ENCODE measurements around the gene ZNF518B. TPM values are rescaled to one million over a fixed set of nuclear protein-coding genes. Genes with fewer than 3 reads are reported as not detected.
A peak's percentile ranks its signal among the peaks of the same experiment; 100 is the strongest.

ZNF518B gene
- total RNA-seq, 5 donors from 2014 or later (not counting 1 experiment from before 2014, with no cell fraction given): 28.5 to 39.1 (median 29.1) TPM

GRCh38 chr4:10478621-10479020 is 21.4 kb upstream of the ZNF518B start:
- ATAC-seq (replicated peaks in 1 of 4): no peak
- Mint-ChIP-seq H3K27me3 (peaks cover 0 to 5% of the 10 kb centered on the region in 2 donors), H3K4me1 (no peaks in the 10 kb centered on the region), H3K27ac (no peak overlapping the region), H3K4me3 (no peak overlapping the region), H3K36me3 (no peaks in the 10 kb centered on the region), H3K9me3 (no peaks in the 10 kb centered on the region)
- no peak for DNase-seq
- ChIA-PET POLR2A (no interaction called here), CTCF (interaction anchor here (0.6 to 0.7 kb wide), 2 partner anchors 21 to 320 kb away, joined by 3 read pairs; no protein-coding TSS in a partner anchor)
- Histone ChIP-seq H3K9me3 (no peaks in the 10 kb centered on the region), H3K27ac (ENCODE audit: low read length) (no peak overlapping the region), H3K36me3 (ENCODE audit: control insufficient read depth in 2 of 2, extremely low read depth in 1 of 2, insufficient read depth in 1 of 2, low read length in 1 of 2) (no peaks in the 10 kb centered on the region), H3K27me3 (replicated peaks in 1 of 2; ENCODE audit: control insufficient read depth in 2 of 2, extremely low read depth in 1 of 2, insufficient read depth in 2 of 2, low read length in 1 of 2) (no peaks in the 10 kb centered on the region), H3K4me1 (ENCODE audit: control insufficient read depth in 1 of 2, extremely low read depth in 1 of 2, insufficient read depth in 2 of 2, low read length in 2 of 2) (no peaks in the 10 kb centered on the region), H3K4me3 (ENCODE audit: control insufficient read depth in 1 of 2, extremely low read depth in 1 of 2, low read length in 1 of 2) (no peak overlapping the region)

- Histone ChIP-seq H3K27ac (ENCODE audit: low read length) (no peak overlapping the region), H3K27me3 (replicated peaks in 1 of 2; ENCODE audit: control insufficient read depth in 2 of 2, extremely low read depth in 1 of 2, insufficient read depth in 2 of 2, low read length in 1 of 2) (peaks cover 0 to 5% of the 10 kb centered on the region in 2 experiments), H3K4me3 (ENCODE audit: control insufficient read depth in 1 of 2, extremely low read depth in 1 of 2, low read length in 1 of 2) (no peak overlapping the region), H3K4me1 (ENCODE audit: control insufficient read depth in 1 of 2, extremely low read depth in 1 of 2, insufficient read depth in 2 of 2, low read length in 2 of 2) (no peaks in the 10 kb centered on the region), H3K9me3 (no peaks in the 10 kb centered on the region), H3K36me3 (ENCODE audit: control insufficient read depth in 2 of 2, extremely low read depth in 1 of 2, insufficient read depth in 1 of 2, low read length in 1 of 2) (no peaks in the 10 kb centered on the region)
- DNase-seq: no peak
- Mint-ChIP-seq H3K9me3 (no peaks in the 10 kb centered on the region), H3K4me1 (no peaks in the 10 kb centered on the region), H3K36me3 (no peaks in the 10 kb centered on the region), H3K27ac (no peak overlapping the region), H3K27me3 (peaks cover 5 to 7% of the 10 kb centered on the region in 2 donors), H3K4me3 (no peak overlapping the region)
- no CpG with 5 or more reads among the region's 5 CpGs for WGBS (ENCODE audit: insufficient coverage)
- ChIA-PET POLR2A (no interaction called here), CTCF (no interaction called here)
- no peak for ATAC-seq (replicated peaks in 1 of 4)
These were observed 13.3 kb upstream of the ZNF518B start for GRCh38 chr4:10470505-10470904.

DNA sequence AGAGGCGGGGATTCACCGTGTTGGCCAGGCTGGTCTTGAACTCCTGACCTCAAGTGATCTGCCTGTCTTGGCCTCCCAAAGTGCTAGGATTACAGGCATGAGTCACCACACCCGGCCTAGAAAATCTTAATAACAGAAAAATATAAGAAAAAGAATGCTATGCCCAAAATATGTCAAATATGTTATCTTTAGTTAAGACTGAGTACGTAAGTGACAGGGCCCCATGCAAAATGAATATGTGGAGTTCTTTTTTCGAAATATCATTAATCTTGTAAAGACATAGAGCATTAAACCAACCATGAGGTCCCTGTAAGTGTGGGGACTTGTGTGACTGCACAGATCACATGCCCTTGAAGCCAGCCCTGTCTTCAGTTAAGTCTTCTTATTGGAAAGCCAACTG is 8.9 kb upstream of the ZNF518B start:
- POLR2A ChIA-PET: no interaction called here

DNA sequence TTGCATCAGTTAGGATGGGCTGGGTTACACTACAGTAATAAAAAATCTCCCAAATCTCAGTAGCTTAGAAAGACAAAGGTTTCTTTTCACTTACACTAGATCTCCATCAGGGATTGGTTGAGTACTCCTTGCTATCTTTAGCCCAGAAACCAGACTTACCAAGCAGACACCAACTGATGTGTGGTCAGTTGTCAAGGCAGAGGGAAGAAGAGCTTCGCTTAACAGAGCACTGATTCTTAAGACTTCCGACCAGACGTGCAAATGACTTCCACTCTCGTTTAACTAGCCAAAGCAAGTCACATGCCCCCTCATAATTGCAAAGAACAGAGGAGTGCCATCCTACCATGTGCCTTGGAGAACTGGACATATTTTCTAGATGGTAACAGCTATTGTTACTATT is 5.7 kb upstream of the ZNF518B start:
- Mint-ChIP-seq H3K27ac (no peak overlapping the region), H3K27me3 (peaks cover 29 to 37% of the 10 kb centered on the region in 2 donors), H3K4me1 (peaks cover 14 to 26% (median 17%) of the 10 kb centered on the region in 3 donors), H3K36me3 (no peaks in the 10 kb centered on the region), H3K4me3 (no peak overlapping the region), H3K9me3 (peaks cover 0 to 4% (median 0%) of the 10 kb centered on the region in 3 donors)
- CTCF ChIA-PET: interaction anchor here in 1 of 2 donors (0.6 kb wide), 1 partner anchor 373 kb away, joined by 3 read pairs; no protein-coding TSS in a partner anchor
- no peak overlapping the region for H3K4me3 ChIP-seq (ENCODE audit: control insufficient read depth in 1 of 2, extremely low read depth in 1 of 2, low read length in 1 of 2)
- ATAC-seq (replicated peaks in 1 of 4) (no peak), DNase-seq (no peak)
- no peak overlapping the region for H3K27ac ChIP-seq (ENCODE audit: low read length)
- no peaks in the 10 kb centered on the region for H3K36me3 ChIP-seq (ENCODE audit: control insufficient read depth in 2 of 2, extremely low read depth in 1 of 2, insufficient read depth in 1 of 2, low read length in 1 of 2)
- no CpG with 5 or more reads among the region's 4 CpGs for WGBS (ENCODE audit: insufficient coverage)
- peaks cover 4 to 15% of the 10 kb centered on the region in 2 experiments for H3K27me3 ChIP-seq (replicated peaks in 1 of 2; ENCODE audit: control insufficient read depth in 2 of 2, extremely low read depth in 1 of 2, insufficient read depth in 2 of 2, low read length in 1 of 2)
- no peaks in the 10 kb centered on the region for H3K9me3 ChIP-seq
- H3K4me1 ChIP-seq (ENCODE audit: control insufficient read depth in 1 of 2, extremely low read depth in 1 of 2, insufficient read depth in 2 of 2, low read length in 2 of 2): peaks cover 2 to 21% of the 10 kb centered on the region in 2 experiments
- POLR2A ChIA-PET: interaction anchor here (0.7 to 1.0 kb wide), 2 partner anchors 12 to 39 kb away, joined by 3 read pairs; no protein-coding TSS in a partner anchor

More for the DNA sequence above, 8.9 kb upstream of the ZNF518B start:
- Mint-ChIP-seq H3K4me3 (no peak overlapping the region), H3K27ac (no peak overlapping the region), H3K27me3 (peaks cover 29 to 35% of the 10 kb centered on the region in 2 donors), H3K9me3 (peaks cover 0 to 4% (median 0%) of the 10 kb centered on the region in 3 donors), H3K36me3 (no peaks in the 10 kb centered on the region), H3K4me1 (peaks cover 0 to 9% (median 3%) of the 10 kb centered on the region in 3 donors)
- no peaks in the 10 kb centered on the region for H3K36me3 ChIP-seq (ENCODE audit: control insufficient read depth in 2 of 2, extremely low read depth in 1 of 2, insufficient read depth in 1 of 2, low read length in 1 of 2)
- H3K27ac ChIP-seq (ENCODE audit: low read length): no peak overlapping the region
- H3K9me3 ChIP-seq: no peaks in the 10 kb centered on the region
- H3K4me3 ChIP-seq (ENCODE audit: control insufficient read depth in 1 of 2, extremely low read depth in 1 of 2, low read length in 1 of 2): no peak overlapping the region
- no peak for DNase-seq
- H3K4me1 ChIP-seq (ENCODE audit: control insufficient read depth in 1 of 2, extremely low read depth in 1 of 2, insufficient read depth in 2 of 2, low read length in 2 of 2): peaks cover 0 to 9% of the 10 kb centered on the region in 2 experiments
- H3K27me3 ChIP-seq (replicated peaks in 1 of 2; ENCODE audit: control insufficient read depth in 2 of 2, extremely low read depth in 1 of 2, insufficient read depth in 2 of 2, low read length in 1 of 2): peaks cover 3 to 15% of the 10 kb centered on the region in 2 experiments
- CTCF ChIA-PET: no interaction called here
- ATAC-seq (replicated peaks in 1 of 4): no peak
- no CpG with 5 or more reads among the region's 5 CpGs for WGBS (ENCODE audit: insufficient coverage)

DNA sequence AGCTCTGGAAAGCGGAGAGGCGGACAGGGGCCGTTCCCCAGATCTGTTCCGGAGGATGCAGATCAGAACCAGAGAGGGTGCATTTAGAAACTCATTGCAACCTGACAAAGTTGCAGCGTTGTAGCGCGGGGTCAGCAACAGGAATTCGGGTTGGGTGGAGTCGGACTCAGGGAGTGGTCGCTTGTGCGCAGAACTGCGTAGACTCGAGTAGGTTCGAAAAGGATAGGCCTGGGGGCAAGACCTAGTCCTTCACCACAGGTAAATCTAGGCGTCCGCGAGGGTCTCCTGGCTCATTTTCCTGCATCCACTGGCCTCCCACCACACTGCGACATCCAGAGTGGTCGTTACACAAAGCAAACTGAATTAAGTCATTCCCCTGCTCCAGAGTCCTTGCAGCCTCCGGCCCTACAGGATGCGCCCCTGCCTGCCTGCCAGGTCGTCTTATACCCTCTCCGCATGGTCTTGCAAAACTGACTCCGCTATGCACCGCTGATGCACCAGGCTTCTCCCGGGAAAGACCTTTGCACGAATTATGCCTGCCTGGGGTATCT is 4.7 kb upstream of the ZNF518B start:
- peaks cover 19 to 30% (median 23%) of the 10 kb centered on the region in 3 donors for H3K4me1 Mint-ChIP-seq
- ATAC-seq (replicated peaks in 1 of 4) (no peak), DNase-seq (no peak)
- H3K9me3 Mint-ChIP-seq: peaks cover 0 to 4% (median 0%) of the 10 kb centered on the region in 3 donors
- peaks cover 4 to 27% of the 10 kb centered on the region in 2 experiments for H3K4me1 ChIP-seq (ENCODE audit: control insufficient read depth in 1 of 2, extremely low read depth in 1 of 2, insufficient read depth in 2 of 2, low read length in 2 of 2)
- 58% methylated on average over 25 of the region's 27 CpGs for WGBS (ENCODE audit: insufficient coverage)
- H3K36me3 Mint-ChIP-seq: no peaks in the 10 kb centered on the region
- H3K27me3 ChIP-seq (replicated peaks in 1 of 2; ENCODE audit: control insufficient read depth in 2 of 2, extremely low read depth in 1 of 2, insufficient read depth in 2 of 2, low read length in 1 of 2): peaks cover 4 to 15% of the 10 kb centered on the region in 2 experiments
- POLR2A ChIA-PET: interaction anchor here in 1 of 2 donors (0.6 kb wide), 1 partner anchor 88 kb away, joined by 4 read pairs; no protein-coding TSS in a partner anchor
- no peak overlapping the region for H3K27ac ChIP-seq (ENCODE audit: low read length)
- no peak overlapping the region for H3K27ac Mint-ChIP-seq
- peak overlapping the region; percentile 55 to 73 for H3K4me3 ChIP-seq (ENCODE audit: control insufficient read depth in 1 of 2, extremely low read depth in 1 of 2, low read length in 1 of 2)
- peaks cover 29 to 37% of the 10 kb centered on the region in 2 donors for H3K27me3 Mint-ChIP-seq
- CTCF ChIA-PET: interaction anchor here (0.6 to 2.0 kb wide), 9 partner anchors 10 to 770 kb away, joined by 3 to 11 read pairs (median 4); no protein-coding TSS in a partner anchor
- H3K4me3 Mint-ChIP-seq: peak overlapping the region; percentile 73 to 79 (median 74)
- no peaks in the 10 kb centered on the region for H3K9me3 ChIP-seq
- H3K36me3 ChIP-seq (ENCODE audit: control insufficient read depth in 2 of 2, extremely low read depth in 1 of 2, insufficient read depth in 1 of 2, low read length in 1 of 2): no peaks in the 10 kb centered on the region

DNA sequence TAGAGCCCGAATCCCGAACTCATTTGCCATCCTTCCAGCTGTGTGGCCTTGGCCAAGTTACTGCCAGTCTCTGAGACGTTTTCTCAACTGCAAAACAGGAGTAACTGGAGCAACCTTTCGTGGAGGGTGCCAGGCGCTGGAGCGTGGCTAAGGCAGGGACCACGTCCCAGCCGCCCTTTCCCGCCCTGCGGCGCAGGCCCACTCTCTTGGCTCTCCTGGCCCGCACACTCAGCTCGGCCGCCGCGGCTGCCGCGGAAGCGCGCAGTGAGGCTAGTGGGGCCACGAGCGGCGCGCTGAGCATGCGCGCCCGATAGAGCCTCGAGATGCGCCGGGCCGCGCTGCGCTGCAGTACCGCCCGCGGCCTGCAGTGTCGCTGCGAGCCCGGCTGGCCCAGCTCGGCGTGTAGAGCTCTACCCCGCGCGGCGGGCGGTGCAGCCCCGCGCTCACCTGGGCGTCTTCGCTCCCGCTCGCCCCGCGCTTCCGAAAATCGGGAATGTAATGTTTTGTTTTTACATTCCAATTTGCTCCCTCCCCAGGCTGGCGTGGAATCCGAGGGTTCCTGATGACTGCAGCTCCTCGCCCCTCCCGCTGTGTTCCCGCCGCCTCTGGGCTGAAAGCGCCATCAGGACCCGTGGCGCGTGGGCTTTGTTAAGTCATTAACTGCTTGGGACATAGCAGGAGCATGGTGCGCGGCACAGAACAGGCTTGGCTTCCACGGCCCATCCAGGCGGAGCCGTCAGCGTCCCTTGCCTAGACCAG is 4.0 kb upstream of the ZNF518B start:
- Histone ChIP-seq H3K9me3 (no peaks in the 10 kb centered on the region), H3K4me3 (ENCODE audit: control insufficient read depth in 1 of 2, extremely low read depth in 1 of 2, low read length in 1 of 2) (peak overlapping the region; percentile 55 to 73), H3K27ac (ENCODE audit: low read length) (no peak overlapping the region), H3K36me3 (ENCODE audit: control insufficient read depth in 2 of 2, extremely low read depth in 1 of 2, insufficient read depth in 1 of 2, low read length in 1 of 2) (no peaks in the 10 kb centered on the region), H3K4me1 (ENCODE audit: control insufficient read depth in 1 of 2, extremely low read depth in 1 of 2, insufficient read depth in 2 of 2, low read length in 2 of 2) (peaks cover 4 to 31% of the 10 kb centered on the region in 2 experiments), H3K27me3 (replicated peaks in 1 of 2; ENCODE audit: control insufficient read depth in 2 of 2, extremely low read depth in 1 of 2, insufficient read depth in 2 of 2, low read length in 1 of 2) (peaks cover 4 to 13% of the 10 kb centered on the region in 2 experiments)
- H3K9me3 Mint-ChIP-seq: peaks cover 0 to 4% (median 0%) of the 10 kb centered on the region in 3 donors
- H3K36me3 Mint-ChIP-seq: no peaks in the 10 kb centered on the region
- ChIA-PET POLR2A (interaction anchor here in 1 of 2 donors (0.6 kb wide), 1 partner anchor 87 kb away, joined by 4 read pairs; no protein-coding TSS in a partner anchor), CTCF (interaction anchor here (0.6 to 2.0 kb wide), 16 partner anchors 8 to 769 kb away, joined by 3 to 11 read pairs (median 3); no protein-coding TSS in a partner anchor)
- H3K4me1 Mint-ChIP-seq: peaks cover 22 to 34% (median 24%) of the 10 kb centered on the region in 3 donors
- H3K27me3 Mint-ChIP-seq: peaks cover 26 to 37% of the 10 kb centered on the region in 2 donors
- DNase-seq (peak; percentile 39 to 91 (median 66)), ATAC-seq (replicated peaks in 1 of 4) (peak; percentile 73 to 85 (median 77))
- WGBS (ENCODE audit: insufficient coverage): 6% methylated on average over 71 of the region's 72 CpGs
- H3K27ac Mint-ChIP-seq: no peak overlapping the region
- peak overlapping the region; percentile 73 to 79 (median 74) for H3K4me3 Mint-ChIP-seq

Measured in T-cell (primary cell).